A204.1 (cell line): ENCODE measurements around the gene CDCP2.

Experiments
- FAIRE-seq: peaks from 2 replicates; lab custom pipeline; 2012; peaks lifted over from hg19 to GRCh38; lab: Jason Lieb, UNC

The CDCP2 gene

DNA sequence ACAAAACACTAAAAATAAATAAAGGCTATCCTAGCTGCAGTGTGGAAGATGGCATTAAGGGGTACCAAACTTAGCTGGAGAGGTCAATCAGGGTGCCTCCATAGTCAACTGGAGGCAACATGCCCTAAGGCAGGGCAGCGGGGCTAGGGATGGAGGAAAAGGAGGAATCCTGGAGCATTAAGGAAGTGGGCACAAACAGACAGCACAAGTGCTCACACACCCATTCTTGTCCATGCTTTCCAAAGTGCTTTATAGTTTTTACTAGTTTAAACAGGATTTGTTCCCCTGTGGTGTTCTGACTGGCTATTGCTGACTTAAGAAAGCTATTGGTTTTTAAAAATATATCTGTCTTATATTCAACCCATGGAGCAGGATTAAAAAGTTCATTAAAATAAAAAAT, 66.0 kb downstream of the CDCP2 start:
- FAIRE-seq: no peak

DNA sequence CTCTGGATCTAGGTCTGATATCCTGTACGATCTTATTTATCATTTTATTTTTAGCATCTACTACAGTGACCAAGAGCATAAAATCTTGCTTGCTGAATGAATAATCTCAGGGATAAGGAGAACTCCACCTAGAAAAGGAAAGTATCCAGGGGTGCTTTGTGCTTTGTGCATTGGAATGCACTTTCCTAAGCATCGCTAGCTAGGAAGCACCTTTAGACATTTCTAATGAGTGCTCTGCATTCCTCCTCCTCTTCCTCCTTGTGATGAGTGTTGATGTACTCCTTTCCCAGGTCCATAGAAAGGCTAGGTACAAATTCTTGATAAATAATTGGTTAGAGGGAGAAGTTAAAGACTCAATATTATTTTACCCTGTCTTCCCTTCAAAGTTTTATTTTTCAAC, 68.0 kb downstream of the CDCP2 start:
- FAIRE-seq: no peak
